B cell (primary cell): ENCODE data around the gene NIP7. TPM values are rescaled to one million over a fixed set of nuclear protein-coding genes. Genes with fewer than 3 reads are reported as not detected.

Experiments
- ATAC-seq: fragments of 200-7000 bp; cut with Tn5 transposase; one replicate; pipeline ENCODE4 v1.10.0; 2021; ENCODE audit warnings: low read depth, mild to moderate bottlenecking, moderate number of reproducible peaks, moderate library complexity
- CTCF ChIA-PET: fragments of 350-600 bp; sonication (Branson Sonifier 250); formaldehyde crosslinking; loops from one replicate; lab custom pipeline; 2021; ENCODE audit warnings: antibody characterized with exemption, inconsistent platforms; lab: Charles Lee
- POLR2A ChIA-PET: fragments of 350-600 bp; sonication (Branson Sonifier 250); formaldehyde crosslinking; loops from one replicate; lab custom pipeline; 2021; ENCODE audit warnings: antibody characterized with exemption; lab: Charles Lee
- DNase-seq: peaks from one replicate; pipeline ENCODE4 v3.0.0; 2013
- H2AFZ ChIP-seq: 2 replicates; pipeline ENCODE4 v1.6.1; 2012; ENCODE audit warnings: mild to moderate bottlenecking, low read depth, low read length; ENCODE audit not compliant: insufficient read depth, poor library complexity, severe bottlenecking
- H3K27ac ChIP-seq, 2 donors: 1 replicate in 1 of 2; 2 replicates in 1 of 2; pipeline ENCODE4 v1.5.1; 2012 to 2013; ENCODE audit warnings: low read length in 2 of 2, mild to moderate bottlenecking in 2 of 2, moderate library complexity in 1 of 2
- H3K27me3 ChIP-seq, 4 experiments: fragments of 200-600 bp in 1 of 4; sonication (generic) in 1 of 4; replicated peaks in 1 of 4; 1 replicate in 2 of 4; 2 replicates in 2 of 4; pipeline versions ENCODE4 v1.6.1 to v1.7.0; 2013 to 2016; ENCODE audit warnings: low read length in 3 of 4, mild to moderate bottlenecking in 2 of 4, mixed read lengths in 1 of 4, moderate library complexity in 1 of 4; ENCODE audit not compliant: insufficient read depth in 4 of 4, control insufficient read depth in 3 of 4; ENCODE audit errors: control extremely low read depth in 1 of 4
- H3K36me3 ChIP-seq, 2 experiments: replicated peaks in 1 of 2; 1 replicate in 1 of 2; 2 replicates in 1 of 2; pipeline versions ENCODE4 v1.6.1 to v1.7.1; 2013; ENCODE audit warnings: low read length in 1 of 2; ENCODE audit not compliant: insufficient read depth in 2 of 2, control insufficient read depth in 1 of 2; ENCODE audit errors: control extremely low read depth in 1 of 2, extremely low read depth in 1 of 2
- H3K4me1 ChIP-seq, 2 donors: fragments of 200-600 bp in 1 of 2; sonication (generic) in 1 of 2; 1 replicate in 1 of 2; 2 replicates in 1 of 2; pipeline versions ENCODE4 v1.5.1 to v1.6.1; 2013 to 2017; ENCODE audit warnings: low read length in 2 of 2; ENCODE audit not compliant: control insufficient read depth in 2 of 2, insufficient read depth in 2 of 2
- H3K4me2 ChIP-seq: replicated peaks from 2 replicates; pipeline ENCODE3; 2012; ENCODE audit warnings: mild to moderate bottlenecking, low read depth, low read length; ENCODE audit not compliant: poor library complexity, severe bottlenecking
- H3K4me3 ChIP-seq, 5 experiments: fragments of 200-600 bp in 1 of 5; sonication (generic) in 1 of 5; 1 replicate in 3 of 5; 2 replicates in 2 of 5; pipeline versions ENCODE4 v1.5.1 to v1.7.0; 2011 to 2016; ENCODE audit warnings: low read length in 4 of 5, mild to moderate bottlenecking in 4 of 5, low read depth in 2 of 5, control low read depth in 1 of 5, moderate library complexity in 1 of 5; ENCODE audit not compliant: insufficient read depth in 1 of 5; ENCODE audit errors: control extremely low read depth in 1 of 5, extremely low read depth in 1 of 5
- H3K79me2 ChIP-seq: fragments of 200-600 bp; sonication (generic); one replicate; pipeline ENCODE4 v1.6.0; 2016; ENCODE audit warnings: low read length; ENCODE audit not compliant: control insufficient read depth, insufficient read depth
- H3K9ac ChIP-seq: fragments of 200-600 bp; sonication (generic); 2 replicates; pipeline ENCODE4 v1.6.1; 2017; ENCODE audit warnings: mild to moderate bottlenecking, low read length, moderate library complexity
- H3K9me3 ChIP-seq, 3 donors: one replicate each; pipeline versions ENCODE4 v1.6.1 to v1.7.1; 2013; ENCODE audit warnings: low read length in 2 of 3; ENCODE audit not compliant: control insufficient read depth in 2 of 3, insufficient read depth in 1 of 3; ENCODE audit errors: control extremely low read depth in 1 of 3
- H4K20me1 ChIP-seq: 2 replicates; pipeline ENCODE4 v1.6.0; 2012; ENCODE audit warnings: mild to moderate bottlenecking, low read length; ENCODE audit not compliant: insufficient read depth, control insufficient read depth, poor library complexity, severe bottlenecking
- H3K27ac Mint-ChIP-seq: one replicate; pipeline ENCODE4 v1.8.0; 2021; ENCODE audit warnings: mixed read lengths
- H3K27me3 Mint-ChIP-seq: one replicate; pipeline ENCODE4 v1.8.0; 2021; ENCODE audit warnings: mixed read lengths
- H3K4me1 Mint-ChIP-seq: one replicate; pipeline ENCODE4 v1.8.0; 2021; ENCODE audit warnings: mixed read lengths
- H3K4me3 Mint-ChIP-seq: one replicate; pipeline ENCODE4 v1.8.0; 2021; ENCODE audit warnings: mixed read lengths
- H3K9me3 Mint-ChIP-seq: one replicate; pipeline ENCODE4 v1.8.0; 2022; ENCODE audit warnings: mixed read lengths; ENCODE audit not compliant: insufficient read depth
- CTCF ChIP-seq: fragments of 200-600 bp; IDR thresholded peaks from one replicate; pipeline ENCODE4 v1.8.0; 2022; ENCODE audit warnings: antibody characterized with exemption, mild to moderate bottlenecking
- EZH2 ChIP-seq: IDR thresholded peaks from 2 replicates; pipeline ENCODE4 v1.6.1; 2012; ENCODE audit warnings: borderline replicate concordance, low read depth, mild to moderate bottlenecking, moderate library complexity, low read length; ENCODE audit not compliant: insufficient read depth, poor library complexity, severe bottlenecking
- WGBS: methylation state at CpG from one replicate; pipeline ENCODE4 v1.1.5; 2013; ENCODE audit warnings: missing lambda C conversion rate; ENCODE audit not compliant: insufficient coverage; 5-methylcytosine and 5-hydroxymethylcytosine counted together
- intact Hi-C: fragments of 100-400 bp; cut with micrococcal nuclease; formaldehyde crosslinking; loops from one replicate; pipeline ENCODE4 v1.10.0; 2022
- polyA plus RNA-seq: library from polyadenylated mRNA; depleted of rRNA; stranded (reverse); fragments of >200 nt; gene quantifications from 2 replicates; pipeline ENCODE4 v1.2.3, GENCODE V29; 2012
- total RNA-seq, 2 donors: library from RNA; stranded (reverse); fragments of 120-200 nt in 1 of 2; gene quantifications; 1 replicate in 1 of 2; 2 replicates in 1 of 2; pipeline versions ENCODE4 v1.2.3 to v1.2.4, GENCODE V29; 2013 to 2022

The NIP7 gene
- total and polyA plus RNA-seq, 2 donors (not counting 1 experiment from before 2014, with no cell fraction given) = 4.4 to 20.2 TPM

- no peak overlapping the region for H3K4me3 Mint-ChIP-seq
- ChIA-PET CTCF (no interaction called here), POLR2A (interaction anchor here (0.7 kb wide), 1 partner anchor 10 kb away, joined by 3 read pairs; no protein-coding TSS in a partner anchor)
- no peaks in the 10 kb centered on the region for H3K27me3 Mint-ChIP-seq
- no peak for TF ChIP-seq CTCF
- no peak for TF ChIP-seq EZH2
- intact Hi-C loops = no loop called here
- Histone ChIP-seq H3K27me3 (no peaks in the 10 kb centered on the region), H3K79me2 (no peaks in the 10 kb centered on the region), H4K20me1 (no peaks in the 10 kb centered on the region), H3K9me3 (no peaks in the 10 kb centered on the region), H3K36me3 (peaks cover 2 to 15% of the 10 kb centered on the region in 2 experiments), H3K4me2 (no peak overlapping the region), H3K9ac (no peak overlapping the region), H3K4me1 (no peaks in the 10 kb centered on the region), H3K27ac (no peak overlapping the region), H3K4me3 (no peak overlapping the region), H2AFZ (no peak overlapping the region)
- no peaks in the 10 kb centered on the region for H3K9me3 Mint-ChIP-seq
- 100% methylated on average over 3 of the region's 6 CpGs for whole genome bisulfite sequencing
- H3K4me1 Mint-ChIP-seq = peaks cover 6% of the 10 kb centered on the region
- H3K27ac Mint-ChIP-seq = no peak overlapping the region
- ATAC-seq (no peak), DNase-seq (no peak)
Measured at GRCh38 chr16:69350536-69351133, 11.1 kb downstream of the NIP7 start.

- H3K36me3 ChIP-seq = peaks cover 2 to 22% of the 10 kb centered on the region in 2 experiments
- H3K4me1 ChIP-seq = no peaks in the 10 kb centered on the region
- WGBS = 98% methylated on average over 11 of the region's 12 CpGs
- no peak within 1 kb of the TSS for H3K27ac ChIP-seq
- H3K4me1 Mint-ChIP-seq = no peaks in the 10 kb centered on the region
- no peak within 1 kb of the TSS for H3K9ac ChIP-seq
- ChIA-PET CTCF (no interaction called here), POLR2A (interaction anchor here (0.7 kb wide), 1 partner anchor 874 kb away, joined by 6 read pairs; no protein-coding TSS in a partner anchor)
- no peaks in the 10 kb centered on the region for H3K9me3 Mint-ChIP-seq
- no peak within 1 kb of the TSS for H3K4me3 ChIP-seq
- no peaks in the 10 kb centered on the region for H3K27me3 ChIP-seq
- no peak for TF ChIP-seq EZH2
- no peak for TF ChIP-seq CTCF
- DNase-seq (no peak), ATAC-seq (no peak)
- H3K27ac Mint-ChIP-seq = no peak within 1 kb of the TSS
- no peaks in the 10 kb centered on the region for H3K79me2 ChIP-seq
- no peaks in the 10 kb centered on the region for H3K27me3 Mint-ChIP-seq
- no peak within 1 kb of the TSS for H3K4me3 Mint-ChIP-seq
- no peaks in the 10 kb centered on the region for H3K9me3 ChIP-seq
- intact Hi-C loops = no loop called here
- H4K20me1 ChIP-seq = no peaks in the 10 kb centered on the region
- no peak within 1 kb of the TSS for H3K4me2 ChIP-seq
- no peak within 1 kb of the TSS for H2AFZ ChIP-seq
Measured at GRCh38 chr16:69351309-69352027, 11.9 kb downstream of the NIP7 start, which contains the start of gene TMED6. TSS of gene TMED6 (minus strand) at chr16:69351786. CDS start at chr16:69351753, 33 bp downstream.
